Natural killer cell (primary cell): ENCODE data around the gene VIPAS39. TPM values are rescaled to one million over a fixed set of nuclear protein-coding genes. Genes with fewer than 3 reads are reported as not detected.

Source experiments
- ATAC-seq, 3 donors: fragments of 150-1000 bp in 2 of 3; fragments of 200-7000 bp in 1 of 3; cut with Tn5 transposase; 1 replicate in 1 of 3; 2 replicates in 2 of 3; pipeline ENCODE4 v1.10.0; 2021; ENCODE audit warnings: mild to moderate bottlenecking in 2 of 3, moderate library complexity in 2 of 3
- DNase-seq, 2 donors: peaks; one replicate each; pipeline versions ENCODE4 v3.0.0 to v3.0.0-alpha.2; 2013 to 2021; ENCODE audit warnings: mixed read lengths in 1 of 2
- H3K27ac ChIP-seq: one replicate; pipeline ENCODE4 v1.5.1; 2013; ENCODE audit warnings: mild to moderate bottlenecking, low read length
- H3K27me3 ChIP-seq: one replicate; pipeline ENCODE4 v1.6.1; 2013; ENCODE audit warnings: low read length; ENCODE audit not compliant: control insufficient read depth, insufficient read depth
- H3K36me3 ChIP-seq: one replicate; pipeline ENCODE4 v1.6.1; 2013; ENCODE audit warnings: low read length; ENCODE audit not compliant: control insufficient read depth, insufficient read depth
- H3K4me1 ChIP-seq: one replicate; pipeline ENCODE4 v1.6.1; 2013; ENCODE audit warnings: low read length; ENCODE audit not compliant: control insufficient read depth, insufficient read depth
- H3K4me3 ChIP-seq: one replicate; pipeline ENCODE4 v1.5.1; 2013; ENCODE audit warnings: low read length
- H3K9me3 ChIP-seq: one replicate; pipeline ENCODE4 v1.6.1; 2013; ENCODE audit warnings: low read length; ENCODE audit not compliant: control insufficient read depth, insufficient read depth
- H3K27ac Mint-ChIP-seq, 2 donors: one replicate each; pipeline ENCODE4 v1.8.0; 2022; ENCODE audit warnings: mild to moderate bottlenecking in 2 of 2, mixed read lengths in 2 of 2, moderate library complexity in 1 of 2
- H3K27me3 Mint-ChIP-seq, 2 donors: one replicate each; pipeline ENCODE4 v1.8.0; 2022; ENCODE audit warnings: low read depth in 2 of 2, mixed read lengths in 2 of 2
- H3K36me3 Mint-ChIP-seq: one replicate; pipeline ENCODE4 v1.8.0; 2022; ENCODE audit warnings: mixed read lengths
- H3K4me1 Mint-ChIP-seq, 2 donors: one replicate each; pipeline ENCODE4 v1.8.0; 2022; ENCODE audit warnings: mixed read lengths in 2 of 2
- H3K4me3 Mint-ChIP-seq: one replicate; pipeline ENCODE4 v1.8.0; 2022; ENCODE audit warnings: mild to moderate bottlenecking, moderate library complexity, mixed read lengths
- H3K9me3 Mint-ChIP-seq, 2 donors: one replicate each; pipeline ENCODE4 v1.8.0; 2022; ENCODE audit warnings: mixed read lengths in 2 of 2
- WGBS: methylation state at CpG from one replicate; pipeline ENCODE4 v1.1.7; 2013; ENCODE audit warnings: missing lambda C conversion rate; ENCODE audit not compliant: insufficient coverage; 5-methylcytosine and 5-hydroxymethylcytosine counted together
- intact Hi-C: fragments of 100-400 bp; cut with micrococcal nuclease; formaldehyde crosslinking; loops from one replicate; pipeline ENCODE4 v1.14.2; 2022
- total RNA-seq, 4 donors: library from RNA; stranded (reverse); fragments of 120-200 nt in 1 of 4; gene quantifications; one replicate each; pipeline versions ENCODE4 v1.2.3 to v1.2.4, GENCODE V29; 2013 to 2022
- TF ChIP-seq, protein P1 (sequence below): fragments of 200-600 bp; IDR thresholded peaks from one replicate; pipeline ENCODE4 v1.8.0; 2022; ENCODE audit warnings: antibody characterized with exemption

Gene VIPAS39
- total RNA-seq, 3 donors from 2014 or later (not counting 1 experiment from before 2014, with no cell fraction given), result 11.2 to 14.4 (median 13.0) TPM

DNA sequence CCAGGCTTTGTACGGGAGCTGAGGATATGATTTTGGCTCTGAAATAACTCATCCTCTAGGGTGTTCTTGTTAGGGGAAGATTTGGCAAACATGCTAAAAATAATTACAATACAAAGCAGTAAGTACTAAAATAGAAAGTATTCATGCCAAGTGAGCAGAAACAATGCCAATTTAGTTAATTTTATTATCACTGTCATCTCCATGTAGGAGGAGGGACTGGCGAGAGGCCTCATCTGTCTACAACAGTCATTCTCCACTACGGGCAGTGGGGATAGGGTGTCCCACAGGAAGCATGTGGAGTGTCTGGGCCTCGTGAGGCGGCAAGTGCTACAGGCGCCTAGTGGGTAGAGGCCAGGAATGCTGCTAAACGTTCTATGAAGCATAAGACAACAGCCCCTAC is 37.9 kb upstream of the VIPAS39 start:
- Mint-ChIP-seq H3K27me3 (peaks cover 0 to 22% of the 10 kb centered on the region in 2 donors), H3K4me1 (peaks cover 0 to 10% of the 10 kb centered on the region in 2 donors), H3K4me3 (no peak overlapping the region), H3K27ac (no peak overlapping the region), H3K36me3 (no peaks in the 10 kb centered on the region), H3K9me3 (no peaks in the 10 kb centered on the region)
- DNase-seq (no peak), ATAC-seq (no peak)
- intact Hi-C loops, result no loop called here
- Histone ChIP-seq H3K4me1 (peaks cover 10% of the 10 kb centered on the region), H3K27ac (no peak overlapping the region), H3K9me3 (no peaks in the 10 kb centered on the region), H3K4me3 (no peak overlapping the region), H3K36me3 (no peaks in the 10 kb centered on the region), H3K27me3 (peaks cover 10% of the 10 kb centered on the region)
- TF ChIP-seq, protein P1, sequence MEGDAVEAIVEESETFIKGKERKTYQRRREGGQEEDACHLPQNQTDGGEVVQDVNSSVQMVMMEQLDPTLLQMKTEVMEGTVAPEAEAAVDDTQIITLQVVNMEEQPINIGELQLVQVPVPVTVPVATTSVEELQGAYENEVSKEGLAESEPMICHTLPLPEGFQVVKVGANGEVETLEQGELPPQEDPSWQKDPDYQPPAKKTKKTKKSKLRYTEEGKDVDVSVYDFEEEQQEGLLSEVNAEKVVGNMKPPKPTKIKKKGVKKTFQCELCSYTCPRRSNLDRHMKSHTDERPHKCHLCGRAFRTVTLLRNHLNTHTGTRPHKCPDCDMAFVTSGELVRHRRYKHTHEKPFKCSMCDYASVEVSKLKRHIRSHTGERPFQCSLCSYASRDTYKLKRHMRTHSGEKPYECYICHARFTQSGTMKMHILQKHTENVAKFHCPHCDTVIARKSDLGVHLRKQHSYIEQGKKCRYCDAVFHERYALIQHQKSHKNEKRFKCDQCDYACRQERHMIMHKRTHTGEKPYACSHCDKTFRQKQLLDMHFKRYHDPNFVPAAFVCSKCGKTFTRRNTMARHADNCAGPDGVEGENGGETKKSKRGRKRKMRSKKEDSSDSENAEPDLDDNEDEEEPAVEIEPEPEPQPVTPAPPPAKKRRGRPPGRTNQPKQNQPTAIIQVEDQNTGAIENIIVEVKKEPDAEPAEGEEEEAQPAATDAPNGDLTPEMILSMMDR, result no peak
- WGBS, result 80% methylated on average over 2 of the region's 7 CpGs

DNA sequence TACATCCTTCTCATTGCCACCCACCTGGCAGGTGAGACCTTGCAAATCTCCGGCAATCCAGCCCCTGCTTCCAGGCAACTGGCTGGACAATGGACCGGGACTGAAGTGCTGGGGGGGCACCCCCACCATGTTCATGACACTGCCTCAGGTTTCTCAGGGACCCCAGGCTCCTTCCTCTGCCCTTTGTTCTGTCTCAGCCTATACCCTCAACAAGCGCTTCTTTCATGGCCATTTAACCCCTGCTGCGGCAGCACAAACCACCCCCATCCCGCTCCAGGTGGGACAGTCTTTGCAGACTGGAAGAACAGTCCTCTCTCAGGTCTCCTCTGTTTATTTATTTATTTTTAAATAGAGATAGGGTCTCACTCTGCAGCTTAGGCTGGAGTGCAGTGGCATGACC is 33.7 kb upstream of the VIPAS39 start:
- no peak overlapping the region for H3K27ac ChIP-seq
- no peaks in the 10 kb centered on the region for H3K27me3 ChIP-seq
- H3K27me3 Mint-ChIP-seq, result peaks cover 0 to 3% of the 10 kb centered on the region in 2 donors
- ATAC-seq (no peak), DNase-seq (no peak)
- 96% methylated on average over 3 of the region's 5 CpGs for WGBS
- no peak overlapping the region for H3K4me3 Mint-ChIP-seq
- H3K9me3 ChIP-seq, result no peaks in the 10 kb centered on the region
- H3K36me3 Mint-ChIP-seq, result no peaks in the 10 kb centered on the region
- no peaks in the 10 kb centered on the region for H3K9me3 Mint-ChIP-seq
- no peaks in the 10 kb centered on the region for H3K4me1 Mint-ChIP-seq
- H3K27ac Mint-ChIP-seq, result no peak overlapping the region
- H3K36me3 ChIP-seq, result no peaks in the 10 kb centered on the region
- no peaks in the 10 kb centered on the region for H3K4me1 ChIP-seq
- TF ChIP-seq, protein P1, result no peak
- intact Hi-C loops, result no loop called here
- no peak overlapping the region for H3K4me3 ChIP-seq

DNA sequence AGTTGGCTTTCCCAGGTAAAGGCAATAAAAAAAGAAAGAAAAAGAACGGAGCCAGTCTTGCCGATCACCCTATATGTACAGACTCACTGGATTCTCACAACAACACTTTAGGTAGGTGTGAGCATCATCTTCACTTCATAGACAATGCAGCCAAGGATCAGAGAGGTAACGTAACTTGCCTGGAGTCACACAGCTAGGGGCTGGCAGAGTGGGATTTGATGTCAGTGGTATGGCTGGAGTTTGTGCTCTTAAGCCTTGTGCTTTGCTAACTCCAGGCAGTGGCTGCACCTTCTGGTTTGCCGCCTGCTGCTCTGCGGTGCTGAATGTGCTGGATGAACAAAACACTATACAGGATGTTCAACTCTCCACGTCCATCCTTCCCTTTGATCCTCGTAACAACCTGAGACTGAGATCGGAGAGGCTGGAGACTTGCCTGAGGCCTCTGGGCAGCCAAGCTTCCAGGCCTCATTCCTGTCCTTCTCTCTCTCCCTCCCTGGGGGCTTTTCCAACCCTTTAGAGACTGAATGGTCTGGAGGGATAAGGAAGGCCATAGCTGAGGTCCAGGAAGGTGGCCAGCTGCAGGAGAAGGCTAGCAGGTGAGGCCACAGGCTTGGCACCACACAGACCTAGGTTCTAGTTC is 33.1 kb upstream of the VIPAS39 start:
- no peaks in the 10 kb centered on the region for H3K9me3 Mint-ChIP-seq
- no peaks in the 10 kb centered on the region for H3K27me3 ChIP-seq
- no peak overlapping the region for H3K27ac Mint-ChIP-seq
- H3K27me3 Mint-ChIP-seq, result no peaks in the 10 kb centered on the region
- TF ChIP-seq, protein P1, result no peak
- no peaks in the 10 kb centered on the region for H3K9me3 ChIP-seq
- DNase-seq (no peak), ATAC-seq (no peak)
- 90% methylated on average over 6 of the region's 8 CpGs for WGBS
- intact Hi-C loops, result no loop called here
- H3K4me1 Mint-ChIP-seq, result no peaks in the 10 kb centered on the region
- H3K4me1 ChIP-seq, result no peaks in the 10 kb centered on the region
- H3K4me3 ChIP-seq, result no peak overlapping the region
- no peaks in the 10 kb centered on the region for H3K36me3 ChIP-seq
- no peak overlapping the region for H3K27ac ChIP-seq
- no peaks in the 10 kb centered on the region for H3K36me3 Mint-ChIP-seq
- H3K4me3 Mint-ChIP-seq, result no peak overlapping the region

DNA sequence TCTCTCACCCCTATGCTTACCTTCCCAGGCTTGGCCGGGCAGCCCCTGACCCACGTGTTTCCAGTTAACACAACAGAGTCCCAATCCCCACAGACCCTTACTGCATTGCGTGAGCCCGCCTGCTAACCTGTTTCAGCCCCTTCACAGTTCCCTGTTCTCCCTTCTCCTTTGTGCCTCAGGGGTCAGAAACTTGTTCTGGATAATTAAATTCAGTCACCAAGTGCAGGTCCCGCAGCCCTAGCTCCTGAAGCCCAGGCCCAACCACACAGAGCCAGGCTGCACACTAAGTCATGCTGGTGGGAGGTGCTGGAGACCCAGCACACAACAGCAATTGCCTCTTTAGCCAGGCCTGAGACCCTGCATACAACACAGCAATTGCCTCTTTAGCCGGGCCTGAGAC is 31.6 kb upstream of the VIPAS39 start:
- Mint-ChIP-seq H3K27me3 (no peaks in the 10 kb centered on the region), H3K4me3 (no peak overlapping the region), H3K36me3 (no peaks in the 10 kb centered on the region), H3K9me3 (no peaks in the 10 kb centered on the region), H3K27ac (no peak overlapping the region), H3K4me1 (no peaks in the 10 kb centered on the region)
- ATAC-seq (no peak), DNase-seq (no peak)
- Histone ChIP-seq H3K27ac (no peak overlapping the region), H3K36me3 (no peaks in the 10 kb centered on the region), H3K27me3 (no peaks in the 10 kb centered on the region), H3K4me3 (no peak overlapping the region), H3K9me3 (no peaks in the 10 kb centered on the region), H3K4me1 (no peaks in the 10 kb centered on the region)
- TF ChIP-seq, protein P1, result no peak
- 87% methylated on average over 6 of the region's 6 CpGs for WGBS
- intact Hi-C loops, result no loop called here
